Measurements from ENCODE around the gene XG. TPM values are rescaled to one million over a fixed set of nuclear protein-coding genes. Genes with fewer than 3 reads are reported as not detected.

The XG gene
- total RNA-seq, 6 experiments from 2014 or later = 0.31 TPM; not detected in 5

DNA sequence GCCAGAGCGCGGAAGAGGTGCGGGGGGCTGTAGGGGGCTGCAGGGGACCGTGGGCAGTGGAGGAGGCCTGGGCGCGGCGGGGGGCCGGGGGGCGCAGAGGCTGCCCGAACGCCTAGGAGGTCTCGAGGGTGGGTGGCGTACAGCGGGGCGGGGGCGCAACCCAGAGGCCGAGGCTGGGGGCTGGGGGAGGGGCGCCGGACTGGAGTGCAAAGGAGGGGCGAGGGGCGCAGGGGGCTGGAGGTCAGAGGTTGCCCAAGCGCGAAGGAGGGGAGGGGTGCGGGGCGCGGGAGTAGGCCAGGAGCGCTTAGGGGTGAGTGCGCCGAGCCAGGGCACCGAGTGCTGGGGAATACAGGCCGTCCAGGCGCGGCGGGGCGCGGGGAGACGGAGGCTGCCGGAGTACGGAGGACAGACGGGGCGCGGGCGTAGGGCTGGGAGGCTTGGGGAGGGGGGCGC is 77.1 kb downstream of the XG start:
- Histone ChIP-seq H3K27ac (no peak overlapping the region), H3K4me3 (peak overlapping the region; percentile 31 to 60 (median 52)), H3K27me3 (no peaks in the 10 kb centered on the region), H3K9me3 (no peaks in the 10 kb centered on the region), H3K36me3 (no peaks in the 10 kb centered on the region), H3K4me1 (peaks cover 0 to 6% (median 2%) of the 10 kb centered on the region in 4 donors)
- whole genome bisulfite sequencing (ENCODE audit: insufficient coverage, low coverage, low lambda C conversion rate, missing lambda C conversion rate) = 1% methylated on average over 37 of the region's 44 CpGs
- DNase-seq (peak in 1 of 3 donors; percentile 45), ATAC-seq (peak; percentile 23 to 59 (median 47))
- TF ChIP-seq POLR2A (IDR thresholded peaks at IDR 0.05) = no peak
- TF ChIP-seq, protein P1, sequence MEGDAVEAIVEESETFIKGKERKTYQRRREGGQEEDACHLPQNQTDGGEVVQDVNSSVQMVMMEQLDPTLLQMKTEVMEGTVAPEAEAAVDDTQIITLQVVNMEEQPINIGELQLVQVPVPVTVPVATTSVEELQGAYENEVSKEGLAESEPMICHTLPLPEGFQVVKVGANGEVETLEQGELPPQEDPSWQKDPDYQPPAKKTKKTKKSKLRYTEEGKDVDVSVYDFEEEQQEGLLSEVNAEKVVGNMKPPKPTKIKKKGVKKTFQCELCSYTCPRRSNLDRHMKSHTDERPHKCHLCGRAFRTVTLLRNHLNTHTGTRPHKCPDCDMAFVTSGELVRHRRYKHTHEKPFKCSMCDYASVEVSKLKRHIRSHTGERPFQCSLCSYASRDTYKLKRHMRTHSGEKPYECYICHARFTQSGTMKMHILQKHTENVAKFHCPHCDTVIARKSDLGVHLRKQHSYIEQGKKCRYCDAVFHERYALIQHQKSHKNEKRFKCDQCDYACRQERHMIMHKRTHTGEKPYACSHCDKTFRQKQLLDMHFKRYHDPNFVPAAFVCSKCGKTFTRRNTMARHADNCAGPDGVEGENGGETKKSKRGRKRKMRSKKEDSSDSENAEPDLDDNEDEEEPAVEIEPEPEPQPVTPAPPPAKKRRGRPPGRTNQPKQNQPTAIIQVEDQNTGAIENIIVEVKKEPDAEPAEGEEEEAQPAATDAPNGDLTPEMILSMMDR (IDR thresholded peaks at IDR 0.05) = no peak
- intact Hi-C loops (cut with DNase I) = loop anchor here in 1 of 2 donors (10.0 kb wide), 1 partner anchor 174 kb away; no protein-coding TSS in a partner anchor

DNA sequence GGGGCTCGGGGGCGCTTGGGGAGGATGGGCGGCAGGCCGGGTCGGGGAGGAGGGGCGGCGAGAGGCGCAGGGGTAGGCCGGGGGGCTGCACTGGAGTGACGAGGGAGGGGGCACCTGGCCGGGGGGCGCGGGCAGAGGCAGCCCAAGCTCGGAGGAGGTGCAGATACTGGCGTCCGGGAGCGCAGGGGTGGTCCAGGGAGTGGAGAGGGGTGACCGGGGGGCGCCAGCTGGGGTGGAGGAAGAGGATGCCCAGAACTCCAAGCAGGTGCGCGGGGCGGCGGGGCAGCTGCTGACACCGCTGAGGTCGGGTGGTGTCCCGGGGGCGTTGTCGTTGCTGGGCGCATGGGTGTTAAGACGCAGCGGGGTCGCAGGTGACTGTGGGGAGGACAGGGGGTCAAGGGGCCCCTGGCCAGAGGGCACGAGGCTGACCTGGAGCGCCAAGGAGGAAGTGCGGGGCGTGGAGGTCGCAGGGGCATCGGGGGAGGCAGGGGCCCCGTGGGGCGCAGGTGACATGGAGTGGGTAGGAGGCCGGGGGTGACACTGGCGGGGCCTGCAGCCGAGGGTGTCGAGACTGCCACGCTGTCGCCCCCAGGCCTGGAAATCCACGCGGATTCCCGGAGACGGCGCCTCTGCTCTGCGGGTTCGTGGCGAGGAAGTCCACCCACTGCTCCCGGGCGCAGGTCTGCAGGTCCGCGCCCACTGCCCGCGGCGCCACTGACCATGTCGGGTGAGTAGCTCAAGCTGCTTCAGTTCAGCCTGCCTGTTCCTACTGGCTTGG is 77.8 kb downstream of the XG start:
- no peak for TF ChIP-seq POLR2A (IDR thresholded peaks at IDR 0.05)
- TF ChIP-seq, protein P1 (IDR thresholded peaks at IDR 0.05) = no peak
- ATAC-seq = peak in 1 of 4 donors; percentile 2
- WGBS (ENCODE audit: insufficient coverage, low coverage, low lambda C conversion rate, missing lambda C conversion rate) = 5% methylated on average over 21 of the region's 62 CpGs
- Histone ChIP-seq H3K4me1 (peaks cover 0 to 3% (median 0%) of the 10 kb centered on the region in 4 donors), H3K4me3 (peak overlapping the region; percentile 31 to 60 (median 52)), H3K9me3 (no peaks in the 10 kb centered on the region), H3K27ac (no peak overlapping the region), H3K27me3 (no peaks in the 10 kb centered on the region), H3K36me3 (no peaks in the 10 kb centered on the region)
- no peak for DNase-seq
- intact Hi-C loops (cut with DNase I) = loop anchor here in 1 of 2 donors (10.0 kb wide), 1 partner anchor 175 kb away; no protein-coding TSS in a partner anchor

DNA sequence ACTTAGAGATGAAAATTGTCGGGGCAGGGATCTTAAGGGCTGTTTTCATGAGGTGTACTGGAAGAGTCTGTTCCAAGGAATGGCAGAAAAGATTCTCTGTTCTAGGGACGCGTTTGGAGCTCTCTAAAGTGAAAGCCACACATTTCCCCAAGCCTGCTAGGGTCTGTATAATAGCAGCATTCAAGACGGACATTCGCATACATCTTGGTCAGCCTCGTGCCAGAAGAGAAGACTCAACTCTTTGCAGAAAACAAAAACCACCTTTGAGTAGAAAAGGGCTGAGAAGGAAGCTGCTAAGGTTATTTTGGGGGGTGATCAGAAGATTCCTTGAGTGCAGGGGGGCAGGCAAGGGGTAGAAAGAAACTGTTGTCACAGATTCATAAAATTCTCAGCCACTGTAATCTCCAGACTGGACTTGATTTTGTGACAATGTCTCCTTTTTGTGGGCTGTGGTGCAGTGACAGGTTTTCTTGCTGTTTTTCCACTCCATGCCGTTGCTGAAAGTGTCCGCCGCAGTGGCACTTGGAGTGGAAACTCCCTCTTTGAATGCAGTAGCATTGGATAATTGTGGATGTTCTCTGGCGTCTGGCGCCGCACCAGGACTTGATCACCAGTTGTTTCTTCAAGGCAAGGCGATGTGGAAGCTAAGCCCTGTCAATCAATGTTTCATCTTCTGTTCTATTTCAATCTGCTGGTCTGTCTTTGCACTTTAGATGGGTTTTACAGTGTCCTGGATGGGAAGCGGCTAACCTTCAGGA is 79.8 kb downstream of the XG start:
- DNase-seq = no peak
- intact Hi-C loops (cut with DNase I) = no loop called here
- no peak for ATAC-seq
- WGBS (ENCODE audit: insufficient coverage, low coverage, low lambda C conversion rate, missing lambda C conversion rate) = 83% methylated on average over 13 of the region's 14 CpGs
- H3K4me1 ChIP-seq = peaks cover 0 to 3% (median 0%) of the 10 kb centered on the region in 4 donors
- no peak overlapping the region for H3K27ac ChIP-seq
- no peaks in the 10 kb centered on the region for H3K27me3 ChIP-seq
- no peak overlapping the region for H3K4me3 ChIP-seq
- no peak for TF ChIP-seq POLR2A (IDR thresholded peaks at IDR 0.05)
- TF ChIP-seq, protein P1 (IDR thresholded peaks at IDR 0.05) = no peak
- no peaks in the 10 kb centered on the region for H3K9me3 ChIP-seq
- no peaks in the 10 kb centered on the region for H3K36me3 ChIP-seq

DNA sequence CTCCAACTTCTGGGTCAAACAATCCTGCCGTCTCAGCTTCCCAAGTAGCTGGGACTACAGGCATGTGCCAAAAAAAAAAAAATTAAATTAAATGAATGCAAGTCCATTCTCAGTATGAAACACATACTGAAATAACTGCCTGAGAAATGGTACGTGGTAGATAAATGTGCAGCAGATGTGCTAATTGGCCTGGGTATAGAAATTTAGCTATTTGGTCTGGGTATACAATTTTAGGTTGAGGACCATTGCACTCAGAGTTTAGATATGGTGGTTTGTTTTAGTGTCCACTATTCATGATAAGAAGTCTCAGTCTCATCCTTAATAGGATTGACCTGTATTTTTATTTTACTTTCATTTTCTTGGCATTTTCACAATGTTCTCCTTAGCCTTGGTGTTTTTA is 86.1 kb downstream of the XG start:
- TF ChIP-seq, protein P1 (IDR thresholded peaks at IDR 0.05) = no peak
- DNase-seq (no peak), ATAC-seq (no peak)
- no peaks in the 10 kb centered on the region for H3K4me1 ChIP-seq
- H3K27me3 ChIP-seq = no peaks in the 10 kb centered on the region
- no peak overlapping the region for H3K4me3 ChIP-seq
- 94% methylated on average over 2 of the region's 2 CpGs for WGBS (ENCODE audit: insufficient coverage, low coverage, low lambda C conversion rate, missing lambda C conversion rate)
- peaks cover 0 to 4% (median 0%) of the 10 kb centered on the region in 4 donors for H3K9me3 ChIP-seq
- H3K36me3 ChIP-seq = no peaks in the 10 kb centered on the region
- no peak overlapping the region for H3K27ac ChIP-seq
- intact Hi-C loops (cut with DNase I) = no loop called here
